Measurements from ENCODE around the gene VCX2.
"Not testable (repeated sequence)": the region's sequence is repeated elsewhere in the genome, so short reads cannot be mapped to it uniquely, and the experiment has no call there.

VCX2 gene

GRCh38 chrX:8140986-8141744 is 29.9 kb downstream of the VCX2 start:
- no peak for DNase-seq (ENCODE audit: extremely low read depth, low read depth)
- TF ChIP-seq CTCF (IDR thresholded peaks at IDR 0.05; ENCODE audit: low read depth, low read length): no peak

GRCh38 chrX:8139716-8140115 is 31.4 kb downstream of the VCX2 start:
- no peak for TF ChIP-seq CTCF (IDR thresholded peaks at IDR 0.05; ENCODE audit: low read depth, low read length)
- DNase-seq (ENCODE audit: extremely low read depth, low read depth): no peak

GRCh38 chrX:8138252-8138651 is 32.8 kb downstream of the VCX2 start:
- no peak for DNase-seq (ENCODE audit: extremely low read depth, low read depth)
- TF ChIP-seq CTCF (IDR thresholded peaks at IDR 0.05; ENCODE audit: low read depth, low read length): no peak

GRCh38 chrX:8126648-8127047 is 44.4 kb downstream of the VCX2 start:
- TF ChIP-seq CTCF (IDR thresholded peaks at IDR 0.05; ENCODE audit: low read depth, low read length): no peak
- no peak for DNase-seq (ENCODE audit: extremely low read depth, low read depth)

- DNase-seq (ENCODE audit: extremely low read depth, low read depth): no peak
These were observed 45.0 kb downstream of the VCX2 start for GRCh38 chrX:8126092-8126491.

GRCh38 chrX:8125566-8125965 is 45.5 kb downstream of the VCX2 start:
- DNase-seq (ENCODE audit: extremely low read depth, low read depth): no peak
- TF ChIP-seq CTCF (IDR thresholded peaks at IDR 0.05; ENCODE audit: low read depth, low read length): no peak

More at GRCh38 chrX:8126092-8126491, 45.0 kb downstream of the VCX2 start:
- no peak for TF ChIP-seq CTCF (IDR thresholded peaks at IDR 0.05; ENCODE audit: low read depth, low read length)

GRCh38 chrX:8122538-8122937 is 48.5 kb downstream of the VCX2 start:
- TF ChIP-seq CTCF (IDR thresholded peaks at IDR 0.05; ENCODE audit: low read depth, low read length): no peak
- no peak for DNase-seq (ENCODE audit: extremely low read depth, low read depth)

GRCh38 chrX:8121391-8121790 is 49.7 kb downstream of the VCX2 start:
- DNase-seq (ENCODE audit: extremely low read depth, low read depth): not testable (repeated sequence)

Data from AG09319 (cell line).